HG03432 (cell line): ENCODE results near the gene RALB.
"Not testable (repeated sequence)": the region's sequence is repeated elsewhere in the genome, so short reads cannot be mapped to it uniquely, and the experiment has no call there.

ENCODE experiments used
- ATAC-seq: cut with Tn5 transposase; IDR thresholded peaks from one replicate; pipeline ENCODE4 v1.9.1; 2021; ENCODE audit warnings: mild to moderate bottlenecking, moderate library complexity; ENCODE audit not compliant: unreplicated experiment

Gene RALB

DNA sequence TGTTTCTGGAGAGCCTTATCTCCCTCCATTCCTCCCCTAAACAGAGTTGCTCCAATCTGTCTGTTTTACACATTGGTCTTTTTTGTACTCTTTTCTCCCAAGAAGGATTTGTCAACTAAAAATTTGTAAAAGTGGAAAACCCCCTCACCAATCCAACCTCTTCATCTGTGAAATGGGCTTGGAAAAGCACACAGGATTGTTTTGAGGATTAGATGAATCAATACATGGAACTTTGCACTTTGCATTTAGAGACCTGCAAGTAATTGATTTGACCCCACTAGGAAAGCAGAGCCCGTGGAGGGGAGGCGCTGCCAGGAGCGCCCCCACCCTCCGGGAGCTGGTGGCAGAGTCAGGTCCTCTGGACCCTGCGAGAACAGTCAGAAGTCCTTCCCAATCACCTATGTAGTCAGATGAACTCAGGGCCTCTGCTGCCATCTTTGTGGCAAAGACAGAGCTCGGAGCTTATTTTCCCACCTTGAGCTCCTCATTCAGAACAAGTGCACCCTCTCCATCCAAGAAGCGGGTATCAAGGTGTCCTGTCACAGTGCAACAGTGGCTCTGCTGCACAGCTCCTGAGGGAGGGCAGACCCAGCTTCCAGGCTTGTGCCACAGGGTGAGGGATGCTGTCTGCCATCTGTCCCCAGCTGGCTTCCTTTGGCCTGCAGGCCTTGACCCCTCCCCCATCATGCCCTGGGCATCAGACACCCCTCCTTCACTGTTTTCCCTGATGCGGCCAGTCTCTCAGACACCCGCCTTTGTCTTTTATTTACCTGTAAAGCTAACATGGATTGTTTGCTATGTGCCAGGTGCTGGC is 27.7 kb upstream of the RALB start:
- no peak for ATAC-seq

DNA sequence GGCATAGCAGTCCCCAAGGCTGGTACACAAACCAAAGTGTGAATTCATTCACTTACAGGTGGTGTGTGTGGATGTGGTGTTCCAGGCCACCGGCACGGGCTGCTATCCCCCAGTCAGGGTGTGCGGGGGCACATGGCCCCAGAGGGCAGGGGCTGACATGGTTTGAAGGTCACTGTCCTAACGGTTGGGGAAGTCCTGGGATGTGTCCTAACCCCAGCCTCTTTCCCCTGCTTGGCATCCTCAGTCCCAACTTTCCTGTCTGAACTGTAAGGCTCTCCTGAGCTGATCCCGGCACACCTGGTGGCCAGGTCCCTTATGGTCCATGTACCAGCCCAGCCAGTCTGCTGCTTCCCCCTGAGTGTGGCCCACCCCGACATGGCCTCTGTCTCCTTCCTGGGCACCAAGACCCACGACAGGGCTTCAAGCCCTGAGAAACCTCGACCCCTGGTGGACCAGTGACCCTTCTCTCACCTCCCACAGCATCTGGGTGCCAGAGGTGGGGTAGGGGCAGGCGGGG is 27.0 kb upstream of the RALB start:
- ATAC-seq = no peak

DNA sequence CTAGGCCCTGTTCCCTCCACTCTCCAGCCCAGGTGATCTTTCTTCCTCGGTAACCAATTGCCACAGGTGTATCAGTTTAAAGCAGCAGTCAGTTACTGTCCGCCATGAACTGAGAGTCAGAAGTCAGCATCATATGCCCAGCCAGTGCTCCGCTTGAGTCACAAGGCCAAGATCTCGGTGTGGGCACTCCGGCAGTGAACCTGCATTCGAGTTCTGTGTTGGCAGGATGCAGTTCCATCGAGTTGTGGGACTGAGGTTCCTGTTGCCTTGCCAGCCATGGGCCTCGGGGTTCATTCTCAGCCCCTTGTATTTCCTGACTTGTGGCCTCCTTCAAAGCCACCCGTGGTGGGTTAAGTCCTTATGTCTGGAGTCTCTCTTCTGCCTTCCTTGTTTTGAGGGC is 26.3 kb upstream of the RALB start:
- ATAC-seq = no peak

GRCh38 chr2:120227111-120227991 is 25.3 kb upstream of the RALB start:
- ATAC-seq = no peak

DNA sequence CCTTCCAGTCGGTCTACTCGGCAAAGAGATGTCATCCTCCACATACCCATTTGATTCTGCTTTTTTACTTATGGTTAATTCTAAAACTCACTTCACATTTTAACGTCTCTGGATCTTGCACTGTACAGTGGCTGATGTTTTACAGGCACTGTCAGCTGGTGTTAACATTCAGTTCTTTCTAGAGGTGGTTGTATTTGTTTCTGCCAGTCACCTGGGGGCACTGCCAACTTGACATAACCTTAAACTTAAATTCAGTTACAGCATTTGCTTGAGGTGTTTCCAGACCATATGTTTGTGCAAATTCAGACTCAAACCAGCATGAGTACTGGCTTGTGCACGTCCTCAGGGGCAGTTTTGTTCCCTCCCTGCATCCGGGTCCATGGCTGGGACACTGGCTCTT is 24.1 kb upstream of the RALB start:
- ATAC-seq = no peak

DNA sequence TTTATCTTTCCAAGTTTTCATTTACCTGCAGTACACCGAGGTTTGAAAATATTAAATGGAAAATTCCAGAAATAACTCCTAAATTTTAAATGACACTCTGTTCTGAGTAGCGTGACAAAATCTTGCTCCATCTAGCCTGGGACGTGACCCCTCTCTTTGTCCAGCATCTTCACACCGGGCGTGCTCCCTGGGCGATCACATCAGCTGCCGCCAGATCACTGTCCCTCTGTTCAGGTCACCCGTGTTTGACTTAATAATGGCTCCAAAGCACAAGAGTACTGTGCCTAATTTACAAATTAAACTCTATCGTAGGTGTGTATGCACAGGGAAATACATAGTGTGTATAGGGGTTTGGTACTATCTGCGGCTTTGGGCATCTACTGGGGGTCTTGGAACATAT is 23.3 kb upstream of the RALB start:
- no peak for ATAC-seq

GRCh38 chr2:120230515-120231471 is 21.9 kb upstream of the RALB start:
- ATAC-seq = peak; percentile 30

- ATAC-seq = peak; percentile 20
These were observed 21.1 kb upstream of the RALB start for GRCh38 chr2:120231564-120231973.

DNA sequence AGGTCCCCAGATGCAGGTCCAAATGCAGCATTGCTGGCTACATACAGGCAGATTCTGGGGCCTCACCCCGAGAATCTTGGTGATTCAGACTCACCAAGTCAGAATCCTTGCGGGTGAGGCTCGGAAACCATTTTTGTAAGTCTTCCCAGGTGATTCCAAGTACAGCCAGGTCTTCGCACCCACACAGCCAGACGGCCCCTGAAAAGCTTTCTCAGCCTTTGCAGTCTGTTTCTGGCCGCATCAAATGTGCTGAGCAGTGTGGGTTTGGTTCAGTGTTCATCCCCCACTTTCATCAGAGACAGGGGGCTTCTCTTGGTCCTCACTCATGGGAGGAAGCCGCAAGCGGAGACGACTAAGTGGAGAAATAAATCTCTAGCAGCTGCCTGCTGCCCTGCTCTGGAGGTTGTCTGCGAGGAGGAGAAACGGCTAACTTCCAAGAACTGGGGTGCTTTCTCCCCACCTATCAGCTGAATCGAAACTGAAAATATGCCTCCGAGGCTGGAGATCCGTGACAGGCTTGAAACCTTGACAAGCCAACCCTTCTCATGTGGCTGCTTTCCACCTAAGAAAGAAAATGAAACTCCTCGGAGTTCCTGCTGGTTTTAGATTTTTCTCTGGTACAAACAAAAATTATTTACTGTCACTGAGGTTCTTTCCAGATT is 20.5 kb upstream of the RALB start:
- peak; percentile 88 for ATAC-seq

GRCh38 chr2:120233292-120233691 is 19.4 kb upstream of the RALB start:
- no peak for ATAC-seq

- not testable (repeated sequence) for ATAC-seq
These were observed 17.5 kb upstream of the RALB start for GRCh38 chr2:120235158-120235557.

- no peak for ATAC-seq
These were observed 17.0 kb upstream of the RALB start for GRCh38 chr2:120235681-120236080.

DNA sequence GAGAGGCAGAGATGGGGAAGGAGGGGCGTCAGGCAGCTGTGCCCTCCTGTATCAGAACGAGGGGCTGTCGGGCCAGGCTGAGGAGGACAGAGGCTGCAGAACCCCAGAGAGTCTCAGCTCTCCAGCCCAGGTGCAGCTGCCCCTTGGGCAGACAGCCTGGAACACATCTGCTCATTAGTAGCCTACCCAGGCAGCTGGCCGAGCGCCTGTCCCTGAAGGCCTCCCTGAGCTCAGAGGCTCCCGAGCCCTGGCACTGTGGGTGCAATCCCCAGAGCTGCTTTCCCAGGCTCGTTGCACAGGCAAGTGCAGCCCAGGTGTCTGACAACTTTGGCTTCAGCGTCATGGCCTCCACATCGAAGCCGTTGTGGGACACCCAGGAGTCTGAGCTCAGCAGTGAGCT is 16.3 kb upstream of the RALB start:
- no peak for ATAC-seq

DNA sequence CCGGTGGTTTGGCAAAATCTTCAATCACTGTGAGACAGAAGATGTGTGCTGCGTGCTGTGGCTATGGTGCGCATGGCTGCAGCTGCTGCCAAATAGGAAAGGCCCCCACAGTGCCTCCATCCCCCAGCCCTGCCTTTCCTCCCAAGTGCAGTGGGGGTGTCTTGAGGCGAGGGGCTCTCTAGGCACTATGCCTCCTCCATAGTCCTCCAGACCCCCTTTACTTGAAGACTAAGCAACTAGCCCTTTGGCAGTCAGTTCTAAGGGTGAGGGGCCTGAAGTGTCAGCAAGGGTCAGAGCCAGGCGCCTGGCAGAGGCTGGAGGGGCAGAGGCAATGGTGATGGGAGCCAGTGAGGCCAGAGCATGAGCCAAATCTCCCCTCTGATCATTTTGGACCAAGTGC is 15.9 kb upstream of the RALB start:
- no peak for ATAC-seq

DNA sequence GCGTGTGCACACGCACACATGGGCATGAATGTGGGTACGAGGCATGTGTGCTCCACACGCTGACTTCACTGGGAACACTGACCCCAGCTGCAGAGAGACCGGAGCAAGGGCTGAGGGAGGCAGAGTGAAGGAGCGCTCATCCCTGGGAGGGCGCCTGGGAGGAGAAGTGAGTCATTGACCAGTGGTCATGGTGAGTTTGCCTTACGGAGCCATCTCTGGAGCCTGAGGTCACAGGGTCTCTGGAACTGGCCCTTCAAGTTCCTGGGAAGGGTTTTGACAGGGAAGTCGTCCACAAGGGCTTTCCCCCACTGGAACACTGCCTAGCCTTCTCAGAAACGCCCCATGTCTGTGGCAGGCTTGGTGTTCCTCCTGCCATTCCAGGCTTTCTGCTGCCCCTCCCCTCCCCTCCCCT is 15.2 kb upstream of the RALB start:
- no peak for ATAC-seq

GRCh38 chr2:120238728-120239487 is 13.7 kb upstream of the RALB start:
- ATAC-seq = no peak

GRCh38 chr2:120239488-120240287 is 13.0 kb upstream of the RALB start:
- no peak for ATAC-seq

DNA sequence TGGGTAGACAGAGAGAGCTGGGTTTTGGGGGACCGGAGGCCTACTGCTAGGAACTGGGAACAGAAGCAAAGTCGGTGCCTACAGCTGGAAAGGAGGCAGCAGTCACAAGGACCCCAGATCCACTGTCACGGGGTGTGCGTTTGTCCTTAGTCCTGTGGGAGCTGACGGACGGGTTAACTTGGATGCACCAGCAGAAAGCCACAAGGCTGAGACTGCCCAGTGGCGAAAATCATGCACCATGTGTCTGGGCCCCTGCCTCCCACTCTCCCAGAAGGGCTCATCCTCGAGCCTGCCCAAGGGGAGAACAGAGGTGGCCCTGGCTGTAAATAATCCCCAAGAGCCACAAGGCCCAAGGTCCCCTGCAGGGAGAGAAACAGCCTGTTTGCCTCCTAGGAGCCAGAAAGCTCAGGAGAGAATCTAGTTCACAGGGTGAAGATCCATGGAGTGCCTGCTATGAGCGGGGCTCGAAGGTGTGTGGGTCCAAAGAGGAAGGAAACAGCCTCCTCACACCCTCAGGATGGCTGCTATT is 11.7 kb upstream of the RALB start:
- ATAC-seq = no peak
